ENCODE data around the gene C1QTNF8.
A peak's percentile ranks its signal among the peaks of the same experiment; 100 is the strongest.
"Not testable (repeated sequence)": the region's sequence is repeated elsewhere in the genome, so short reads cannot be mapped to it uniquely, and the experiment has no call there.

Gene C1QTNF8

DNA sequence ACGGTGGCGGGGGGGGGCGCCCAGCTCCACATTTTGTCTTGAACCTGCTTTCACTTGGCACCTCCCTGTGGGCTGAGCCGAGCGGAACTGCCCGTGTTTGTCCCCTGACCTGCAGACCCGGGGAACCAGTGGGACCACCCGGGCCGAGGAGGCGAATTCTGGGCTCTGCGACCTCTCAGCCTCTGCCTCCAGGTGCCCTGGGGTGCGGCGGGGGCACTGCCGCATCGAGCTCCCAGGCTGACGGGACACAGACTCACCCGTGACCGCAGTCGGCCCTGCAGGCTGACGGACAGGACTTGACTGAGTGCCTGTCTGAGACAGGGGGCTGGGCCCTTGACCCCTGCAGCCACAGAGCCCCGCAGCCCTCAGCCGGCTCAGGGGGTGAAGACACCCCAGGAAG, 11.1 kb upstream of the C1QTNF8 start:
- DNase-seq: no peak

- DNase-seq: no peak
Measured at GRCh38 chr16:1106659-1107058, 10.6 kb upstream of the C1QTNF8 start.

GRCh38 chr16:1105888-1106620, 10.0 kb upstream of the C1QTNF8 start:
- peak; percentile 4 for DNase-seq

DNA sequence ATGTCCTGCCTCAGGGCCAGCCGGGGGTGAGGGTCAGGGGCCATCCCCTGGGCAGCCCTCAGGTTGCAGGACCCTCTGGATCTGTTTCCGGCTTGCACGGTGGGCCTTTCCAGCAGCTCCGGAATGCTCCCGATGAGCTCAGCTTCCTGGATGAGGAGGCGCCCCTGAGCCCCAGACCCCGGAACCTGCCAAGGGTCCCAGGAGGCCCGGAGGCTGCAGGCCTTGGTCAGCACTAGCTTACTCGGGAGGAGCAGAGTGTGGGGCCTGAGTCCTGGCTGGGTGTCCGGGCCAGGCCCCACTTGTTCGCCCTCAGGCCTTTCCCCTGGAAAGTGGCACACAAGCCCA, 7.6 kb upstream of the C1QTNF8 start:
- DNase-seq: no peak

GRCh38 chr16:1102921-1103635, 7.0 kb upstream of the C1QTNF8 start:
- no peak for DNase-seq

GRCh38 chr16:1102333-1102700, 6.3 kb upstream of the C1QTNF8 start:
- no peak for DNase-seq

DNA sequence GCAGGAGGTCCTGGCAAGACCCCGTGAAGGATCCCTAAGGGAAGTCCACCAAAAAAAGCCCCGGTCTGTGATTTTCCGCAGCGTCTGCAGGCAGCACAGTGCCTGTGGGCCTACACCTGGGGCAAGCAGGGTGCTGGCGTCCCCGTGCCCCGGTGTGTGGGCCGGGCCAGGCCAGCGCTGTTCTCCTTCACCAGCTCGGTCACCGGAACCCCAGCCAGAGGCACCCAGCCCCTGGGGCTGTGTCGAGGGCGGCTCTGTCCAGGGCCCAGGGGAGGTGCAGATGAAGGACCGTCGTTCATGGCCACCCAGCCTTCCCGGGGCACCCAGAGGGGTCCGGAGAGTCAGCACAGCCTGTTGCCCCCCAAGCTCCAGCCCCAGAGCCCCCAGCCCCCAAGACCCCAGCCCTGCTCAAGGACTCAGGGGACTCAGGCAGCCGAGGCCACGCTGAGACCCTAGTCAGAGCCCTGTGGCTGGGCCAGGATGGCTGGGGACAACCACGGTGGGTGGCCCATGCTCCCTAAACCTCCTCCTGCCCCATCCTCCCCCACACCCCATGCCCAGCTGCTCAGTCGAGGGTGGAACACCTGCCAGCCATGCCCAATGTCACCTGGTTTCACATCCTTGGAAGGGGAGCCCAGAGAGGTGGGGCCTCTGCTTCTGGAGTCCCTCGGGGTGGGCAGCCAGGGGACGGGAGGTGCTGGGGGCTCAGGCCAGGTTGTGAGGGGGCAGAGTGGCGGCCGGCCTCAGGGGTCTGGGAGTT, 5.7 kb upstream of the C1QTNF8 start:
- no peak for DNase-seq

GRCh38 chr16:1101133-1101532, 5.1 kb upstream of the C1QTNF8 start:
- DNase-seq: no peak

GRCh38 chr16:1100084-1100800, 4.2 kb upstream of the C1QTNF8 start:
- DNase-seq: no peak

DNA sequence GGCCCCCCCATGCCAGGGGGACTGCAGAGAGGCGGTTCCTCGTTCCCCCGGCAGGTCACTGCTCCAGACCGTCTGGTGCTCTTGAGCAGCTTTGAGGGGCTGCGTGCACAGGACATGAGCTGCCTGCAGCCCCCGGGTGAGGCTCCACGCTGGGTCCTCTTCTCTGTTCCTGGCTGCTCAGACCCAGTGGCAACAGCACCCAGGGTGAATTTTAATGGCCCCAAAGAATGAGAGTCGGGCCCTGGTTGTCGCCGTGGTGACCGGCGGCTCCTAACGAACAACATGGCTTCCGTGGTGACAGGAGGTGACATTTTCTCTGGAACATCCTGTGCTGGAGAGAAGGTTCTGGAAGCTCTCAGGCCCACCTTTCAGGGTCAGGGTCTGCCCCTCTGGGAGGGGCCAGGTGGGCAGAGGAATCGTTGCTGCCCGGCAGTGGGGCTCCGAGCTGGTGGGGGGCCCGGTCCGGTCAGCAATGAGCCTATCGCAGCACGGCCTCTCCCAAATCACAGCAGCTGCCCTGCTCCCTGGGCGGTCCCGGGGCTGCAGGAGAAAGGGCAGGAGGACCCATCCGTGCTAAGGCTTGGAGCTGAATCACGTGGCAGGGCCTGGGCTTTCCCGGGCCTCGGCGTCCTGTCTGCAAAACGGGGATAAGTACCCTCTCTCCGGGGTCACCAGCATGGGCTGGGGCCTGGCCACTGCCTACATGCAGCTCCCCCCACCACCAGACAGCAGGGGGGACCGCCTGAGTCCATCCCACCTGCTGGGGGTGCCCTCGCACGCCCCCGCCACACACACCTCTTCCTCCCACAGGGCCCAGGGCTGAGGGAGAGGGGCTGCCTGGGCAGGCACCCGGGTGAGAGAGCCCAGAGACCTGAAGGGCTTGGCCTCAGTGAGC, 3.4 kb upstream of the C1QTNF8 start:
- DNase-seq: no peak

DNA sequence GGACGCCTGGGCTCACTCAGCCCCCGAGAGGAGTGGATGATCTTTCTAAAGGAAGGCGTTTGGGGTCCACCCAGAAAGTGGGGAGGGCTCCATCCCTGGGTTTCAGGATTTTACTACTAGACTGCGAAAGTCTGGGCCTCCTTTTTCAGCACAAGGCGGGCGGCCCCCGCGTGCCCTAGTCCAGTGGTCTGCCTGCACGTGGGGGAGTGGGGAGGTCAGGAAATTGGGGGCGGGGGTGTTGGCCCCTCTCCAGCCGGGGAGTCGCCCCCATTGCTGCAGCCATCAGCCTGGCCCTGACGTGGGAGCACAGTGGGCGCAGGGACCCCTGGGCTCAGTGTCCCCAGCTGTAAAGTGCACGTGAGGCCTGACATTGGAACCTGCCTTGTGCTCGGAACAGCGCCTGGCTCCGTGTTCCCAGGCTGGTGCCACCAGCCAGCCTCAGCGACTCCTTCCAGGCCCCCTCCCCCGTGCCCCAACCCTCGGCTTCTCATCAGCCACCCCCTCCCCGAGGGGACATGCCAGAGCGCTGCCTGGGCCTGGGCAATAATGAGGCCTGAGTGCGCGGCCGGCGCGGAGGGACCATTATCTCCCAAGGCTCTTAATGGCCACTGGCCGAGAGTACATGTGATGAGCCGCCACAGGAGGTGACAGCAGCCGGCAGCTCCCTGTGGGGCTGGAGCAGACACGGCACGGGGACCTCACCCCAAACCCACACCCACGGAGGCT, 2.4 kb upstream of the C1QTNF8 start:
- no peak for DNase-seq

DNA sequence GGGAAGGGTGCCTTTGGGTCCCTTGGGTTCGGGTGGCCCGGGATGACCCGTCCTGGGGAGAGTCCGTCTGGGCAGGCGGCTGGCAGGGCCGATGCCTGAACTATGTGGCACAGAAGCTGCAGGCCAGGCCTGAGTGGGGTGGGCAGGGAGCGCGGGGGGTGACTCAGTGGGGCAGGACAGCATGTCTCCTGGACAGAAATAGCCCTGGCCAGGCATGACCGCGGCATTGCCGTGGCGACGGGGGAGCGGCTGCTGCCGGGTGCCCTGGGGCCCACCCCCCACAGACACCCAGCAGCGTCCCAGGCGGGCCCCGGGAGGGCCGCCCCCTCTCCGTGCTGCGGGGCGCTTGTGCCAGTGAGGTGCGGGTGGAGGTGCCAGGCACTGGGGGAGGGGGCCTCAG, 1.8 kb upstream of the C1QTNF8 start:
- DNase-seq: no peak

DNA sequence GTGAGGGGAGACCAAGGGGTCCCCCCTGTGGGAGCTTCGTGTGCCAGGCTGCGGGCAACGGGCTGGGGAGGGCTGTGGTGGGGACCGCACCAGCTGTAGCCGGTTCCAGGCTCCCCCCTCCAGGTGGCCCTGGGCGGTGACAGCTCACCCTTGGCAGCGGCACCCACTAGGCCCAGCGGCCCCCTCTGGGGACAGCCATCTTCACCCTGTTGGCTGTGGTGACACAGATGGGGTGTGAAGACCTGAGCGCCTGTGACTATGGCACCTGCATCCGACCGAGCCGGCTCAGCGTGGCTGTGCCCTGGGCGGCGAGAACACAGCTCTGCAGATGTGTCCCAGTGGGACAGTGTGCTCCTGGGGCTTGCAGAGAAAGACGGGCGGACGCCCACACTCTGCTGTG, 1.1 kb upstream of the C1QTNF8 start:
- DNase-seq: no peak

DNA sequence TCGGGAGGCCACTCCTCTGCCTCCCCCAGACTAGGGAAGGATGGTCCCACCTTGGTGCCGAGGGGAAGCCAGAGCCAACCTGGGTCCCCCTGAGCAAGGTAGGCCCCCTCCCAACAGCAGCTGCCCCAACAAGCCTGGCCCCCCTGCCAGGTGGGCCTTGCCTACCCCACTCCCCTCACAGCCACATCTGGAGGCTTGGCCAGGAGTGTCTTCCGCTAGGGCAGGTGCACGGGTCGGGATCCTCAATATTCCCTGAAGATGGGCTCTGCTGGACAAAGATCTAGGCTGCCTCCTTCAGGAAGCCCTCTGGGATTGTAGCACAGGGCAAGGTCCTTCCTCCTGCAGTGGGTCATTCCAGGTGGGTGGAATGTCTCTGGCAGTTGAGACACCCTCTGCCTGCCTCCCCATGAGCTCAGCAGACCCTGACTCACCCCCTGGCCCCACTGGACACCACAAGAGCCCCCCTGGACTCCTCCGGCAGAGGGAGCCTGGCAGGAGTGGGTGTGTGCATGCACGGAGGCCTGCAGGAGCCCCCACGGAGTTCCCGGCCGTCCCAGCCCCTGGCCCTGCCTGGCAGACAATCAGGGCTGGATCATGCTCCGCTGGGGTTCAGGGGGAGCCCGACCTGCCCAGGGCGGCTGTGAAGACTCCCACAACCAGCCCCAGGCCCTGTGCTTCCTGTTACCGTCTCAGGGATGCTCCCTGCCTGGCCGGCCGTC, 435 bp downstream of the C1QTNF8 start:
- no peak for DNase-seq

- DNase-seq: no peak
Measured at GRCh38 chr16:1094601-1095449, 1.2 kb downstream of the C1QTNF8 start.

- no peak for DNase-seq
Measured at GRCh38 chr16:1094124-1094479, 1.9 kb downstream of the C1QTNF8 start.

DNA sequence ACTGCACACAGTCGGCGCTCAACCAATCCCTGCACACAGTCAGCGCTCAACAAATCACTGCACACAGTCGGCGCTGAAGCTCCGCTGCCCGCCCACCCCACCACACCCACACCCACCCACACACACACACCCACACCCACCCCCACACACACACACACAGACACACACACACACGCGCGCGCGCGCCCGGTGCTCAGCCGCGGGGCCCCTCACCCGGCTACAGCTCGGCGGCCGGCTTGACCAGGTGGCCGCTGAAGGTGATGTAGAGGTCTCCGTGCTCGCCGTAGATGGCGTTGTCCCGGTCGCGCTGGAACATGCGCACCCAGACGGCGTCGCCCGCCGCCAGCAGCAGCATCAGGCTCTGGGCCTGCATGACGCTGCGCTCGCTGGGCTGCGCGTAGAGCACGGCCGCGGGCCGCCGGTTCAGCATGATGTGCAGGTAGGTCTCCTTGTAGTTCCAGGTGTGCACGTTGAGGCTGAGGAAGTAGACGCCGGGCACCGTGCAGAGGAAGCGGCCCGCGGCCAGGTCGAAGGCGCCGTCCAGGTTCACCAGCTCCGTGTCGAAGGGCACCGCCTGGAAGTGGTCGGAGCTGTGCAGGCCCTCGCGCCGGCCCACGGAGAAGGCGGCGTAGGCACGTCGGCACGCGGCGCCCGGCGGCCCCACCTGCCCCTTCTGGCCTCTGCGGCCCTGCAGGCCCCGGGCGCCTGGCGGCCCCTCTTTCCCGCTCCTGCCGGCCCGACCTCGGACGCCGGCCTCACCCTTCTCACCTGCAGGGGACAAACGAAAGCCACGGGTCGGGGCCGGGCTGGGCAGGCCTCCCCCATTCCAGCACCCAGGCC, 2.5 kb downstream of the C1QTNF8 start:
- DNase-seq: no peak

- not testable (repeated sequence) for DNase-seq
Measured at GRCh38 chr16:1092685-1093283, 3.3 kb downstream of the C1QTNF8 start.

Data from NCI-H510A treated with DMSO at 0.1 percent for 48 hours (cell line).